ENCODE measurements around the gene RNF6.
A peak's percentile ranks its signal among the peaks of the same experiment; 100 is the strongest.
"Not testable (repeated sequence)": the region's sequence is repeated elsewhere in the genome, so short reads cannot be mapped to it uniquely, and the experiment has no call there.

Gene RNF6

GRCh38 chr13:26221721-26222519 is at the start of gene RNF6:
TSS of gene RNF6 (minus strand) at chr13:26222314. CDS start at chr13:26219649, 2,665 bp downstream.
- DNase-seq: peak; percentile 89

DNA sequence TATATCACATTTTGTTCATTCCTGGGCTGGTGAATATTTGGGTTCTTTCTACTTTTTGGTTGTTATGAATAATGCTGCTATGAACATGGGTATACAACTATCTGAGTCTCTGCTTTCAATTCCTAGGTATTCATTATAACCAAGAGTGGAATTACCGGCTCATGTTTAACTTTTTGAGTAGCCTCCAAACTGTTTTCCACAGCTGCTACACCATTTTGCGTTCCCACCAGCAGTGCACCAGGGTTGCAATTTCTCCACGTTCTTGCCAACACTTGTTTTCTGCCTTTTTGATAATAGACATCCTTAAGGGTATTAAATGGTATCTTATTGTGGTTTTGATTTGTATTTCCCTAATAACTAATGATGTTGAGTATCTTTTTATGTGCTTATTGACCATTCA is 48.6 kb upstream of the RNF6 start:
- no peak for DNase-seq

GRCh38 chr13:26266311-26266710 is 44.2 kb upstream of the RNF6 start:
- DNase-seq: no peak

DNA sequence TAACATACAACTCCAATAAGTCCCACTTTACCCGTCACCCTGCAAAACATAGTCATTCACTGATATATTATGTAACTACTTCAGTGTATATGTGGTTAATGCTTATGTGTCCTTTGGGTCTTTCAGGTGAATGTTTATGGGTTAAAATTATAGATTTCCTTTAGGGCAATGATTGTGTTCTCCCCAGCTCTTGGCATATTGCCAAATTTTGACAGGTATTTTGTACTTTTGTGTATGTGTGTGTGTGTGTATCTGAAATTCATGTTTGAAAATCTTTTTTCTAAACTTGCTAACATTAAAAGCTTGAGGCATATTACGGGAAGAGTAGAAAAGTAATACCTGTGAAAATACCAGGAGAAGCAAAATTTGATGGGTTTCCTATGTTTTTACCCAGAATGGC is 40.0 kb upstream of the RNF6 start:
- DNase-seq: no peak

- no peak for DNase-seq
Measured at GRCh38 chr13:26259634-26260033, 37.5 kb upstream of the RNF6 start.

DNA sequence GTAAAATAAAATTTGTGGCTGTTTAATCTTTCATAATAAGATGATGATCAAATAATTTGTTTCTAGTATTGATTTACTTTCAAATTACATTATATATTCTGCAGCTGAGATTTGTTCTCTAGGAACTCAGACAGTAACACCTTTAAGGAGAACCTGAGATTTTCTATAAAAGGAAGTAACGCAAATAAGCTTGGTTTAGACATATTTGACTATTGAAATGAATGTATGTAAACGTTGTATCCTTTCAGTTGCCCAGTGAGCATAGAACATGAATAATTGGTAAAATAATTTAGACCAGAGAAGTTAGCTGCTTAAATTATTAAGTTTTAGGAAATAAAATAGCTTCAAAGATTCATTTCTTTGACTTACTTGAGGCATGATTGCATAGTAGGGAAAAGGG is 34.9 kb upstream of the RNF6 start:
- DNase-seq: no peak

- DNase-seq: no peak
Measured at GRCh38 chr13:26255691-26256277, 33.7 kb upstream of the RNF6 start.

- no peak for DNase-seq
Measured at GRCh38 chr13:26255115-26255514, 33.0 kb upstream of the RNF6 start.

- DNase-seq: peak; percentile 29
Measured at GRCh38 chr13:26254583-26255111, 32.5 kb upstream of the RNF6 start.

DNA sequence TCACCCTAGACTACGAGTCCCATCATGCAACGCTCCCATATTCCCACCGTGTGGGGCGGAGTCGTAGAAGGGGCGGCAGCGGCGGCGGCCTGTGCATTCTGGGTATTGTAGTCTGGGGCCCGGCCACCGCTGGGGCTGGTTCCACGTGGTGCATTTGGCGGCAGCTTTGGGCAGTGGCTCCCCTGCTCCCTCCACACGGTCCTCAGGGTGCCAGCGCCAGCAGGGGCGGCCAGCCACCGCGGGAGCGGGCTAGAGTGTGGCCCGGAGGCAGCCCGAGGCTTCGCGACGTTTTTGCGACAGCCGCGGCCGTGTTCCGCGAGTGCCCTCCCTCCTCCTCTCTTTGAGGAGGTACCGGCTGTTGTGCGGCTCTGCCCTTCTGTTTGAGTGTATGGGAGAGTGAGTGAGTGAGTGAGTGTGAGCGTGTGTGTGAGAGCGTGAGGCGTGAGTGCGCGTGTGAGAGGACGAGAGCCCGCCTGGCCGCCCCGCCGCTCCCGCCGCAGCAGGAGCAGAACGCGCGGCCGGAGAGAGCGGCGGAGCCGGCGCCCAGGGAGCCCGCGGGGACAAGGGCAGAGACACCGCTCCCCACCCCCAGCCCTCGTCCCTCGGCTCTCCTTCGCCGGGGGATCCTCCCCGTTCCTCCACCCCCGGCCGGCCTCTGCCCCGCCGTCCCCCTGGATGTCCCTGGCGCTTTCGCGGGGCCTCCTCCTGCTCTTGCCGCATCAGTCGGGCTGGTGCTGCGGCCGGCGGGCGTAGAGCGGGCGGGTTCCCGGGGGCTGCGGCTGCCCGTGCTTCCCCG is 31.9 kb upstream of the RNF6 start, which contains the start of gene CDK8:
TSS of gene CDK8 (plus strand) at position 343 of the 796 bp plus-strand sequence. CDS start 513 bp downstream, outside the sequence.
- peak; percentile 71 for DNase-seq

- DNase-seq: no peak
Measured at GRCh38 chr13:26253262-26253786, 31.2 kb upstream of the RNF6 start.

DNA sequence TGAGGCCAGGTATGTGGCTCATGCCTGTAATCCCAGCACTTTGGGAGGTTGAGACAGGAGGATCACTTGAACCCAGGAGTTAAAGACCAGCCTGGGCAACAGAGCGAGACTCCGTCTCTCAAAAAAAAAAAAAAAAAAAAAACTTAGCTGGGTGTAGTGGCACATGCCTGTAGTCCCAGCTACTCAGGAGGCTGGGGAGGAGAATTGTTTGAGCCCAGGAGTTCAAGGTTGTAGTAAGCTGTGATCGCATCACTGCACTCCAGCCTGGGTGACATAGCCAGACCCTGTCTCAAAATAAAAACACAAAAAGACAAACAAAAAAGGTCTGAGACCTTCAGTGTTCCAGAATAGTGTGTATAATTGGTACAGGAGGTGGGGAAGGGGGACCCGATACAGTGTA is 29.9 kb upstream of the RNF6 start:
- DNase-seq: not testable (repeated sequence)

GRCh38 chr13:26249551-26249950 is 27.4 kb upstream of the RNF6 start:
- DNase-seq: no peak

DNA sequence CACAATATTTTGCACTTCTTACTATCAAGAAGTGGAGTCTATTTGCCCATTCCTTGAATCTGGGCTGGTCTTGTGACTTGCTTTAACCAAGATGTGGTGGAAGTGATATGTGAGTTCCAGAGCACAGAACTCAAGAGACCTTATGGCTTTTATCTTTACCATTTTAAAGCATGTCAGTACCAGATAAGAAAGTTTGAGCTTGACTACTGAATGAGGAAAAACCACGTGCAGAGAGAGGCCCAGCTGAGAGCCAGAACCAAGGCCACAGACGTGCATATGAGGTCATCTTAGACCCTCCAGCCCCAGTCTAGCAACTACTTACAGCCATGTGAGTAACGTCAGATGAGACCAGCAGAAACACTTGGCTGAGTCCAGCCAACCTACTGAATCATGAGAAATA is 25.5 kb upstream of the RNF6 start:
- no peak for DNase-seq

- DNase-seq: no peak
Measured at GRCh38 chr13:26247011-26247410, 24.9 kb upstream of the RNF6 start.

DNA sequence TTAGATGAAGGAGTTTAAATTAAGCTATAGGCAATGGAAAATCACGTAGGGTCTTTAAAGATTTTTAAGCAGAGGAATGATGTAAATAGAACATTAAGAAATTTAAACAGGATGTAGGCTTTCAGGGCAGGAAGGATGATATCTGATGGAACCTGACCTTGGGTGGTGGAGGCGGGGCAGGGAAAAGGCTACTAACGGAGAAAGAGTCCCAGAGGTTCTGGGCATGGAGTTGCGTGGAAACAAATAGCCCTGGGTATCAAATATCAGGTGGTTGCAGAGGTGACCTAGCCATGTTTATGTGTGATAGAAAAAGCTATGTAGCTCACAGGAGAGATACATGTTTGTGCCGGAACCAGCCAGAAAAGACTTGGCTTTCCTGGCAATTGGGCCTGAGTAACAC is 24.0 kb upstream of the RNF6 start:
- DNase-seq: no peak

DNA sequence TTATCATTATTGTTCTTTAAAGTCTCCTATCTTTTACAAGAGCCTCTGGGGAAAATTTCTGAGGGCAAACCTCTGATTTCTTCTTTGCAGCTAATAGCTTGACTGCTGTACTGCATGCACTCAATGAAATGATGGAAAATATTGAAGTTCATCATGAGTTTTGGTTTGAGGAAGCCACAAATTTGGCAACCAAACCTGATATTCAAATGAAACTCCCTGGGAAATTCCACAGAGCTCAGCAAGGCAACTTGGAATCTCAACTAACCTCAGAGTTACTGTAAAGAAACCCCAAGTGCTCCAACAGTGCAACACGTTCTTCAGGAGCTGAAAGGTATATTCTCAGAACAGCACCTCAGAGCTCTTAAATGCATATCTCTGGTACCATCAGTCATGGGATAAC is 14.2 kb upstream of the RNF6 start:
- no peak for DNase-seq

- no peak for DNase-seq
Measured at GRCh38 chr13:26230703-26231102, 8.6 kb upstream of the RNF6 start.

GRCh38 chr13:26229080-26229615 is 7.0 kb upstream of the RNF6 start:
- DNase-seq: no peak

DNA sequence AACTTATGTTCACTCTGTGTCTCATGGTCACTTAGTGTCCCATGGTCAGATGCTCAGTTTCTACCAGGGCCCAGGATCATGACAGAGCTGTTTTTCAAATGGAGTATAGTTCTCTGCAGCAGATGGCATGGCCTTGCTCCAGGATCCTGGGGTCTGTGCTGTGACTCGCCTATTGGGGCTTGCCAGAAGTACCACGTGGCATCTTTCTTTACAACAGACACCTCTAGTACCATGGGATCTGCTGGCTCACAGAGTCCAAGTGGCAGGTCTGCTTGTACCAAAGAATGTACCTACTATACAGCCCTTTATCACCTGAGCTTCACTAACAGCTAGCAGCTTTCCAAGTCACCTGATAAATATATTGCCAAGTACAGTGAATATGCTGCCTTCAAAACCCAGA is 6.0 kb upstream of the RNF6 start:
- no peak for DNase-seq

GRCh38 chr13:26227166-26227971 is 5.3 kb upstream of the RNF6 start:
- DNase-seq: no peak

All from KG1 (cell line).